Chondrocyte (in vitro differentiated cells): ENCODE data around the gene COL6A2. TPM values are rescaled to one million over a fixed set of nuclear protein-coding genes. Genes with fewer than 3 reads are reported as not detected.

Experiments
- DNase-seq: peaks from one replicate; pipeline ENCODE4 v3.0.0; 2021; ENCODE audit warnings: mixed read lengths, low spot score
- H3K27ac Mint-ChIP-seq: one replicate; pipeline ENCODE4 v1.8.0; 2021; ENCODE audit warnings: mild to moderate bottlenecking, moderate library complexity, mixed read lengths; ENCODE audit not compliant: unreplicated experiment
- H3K27me3 Mint-ChIP-seq: 2 replicates; pipeline ENCODE4 v1.8.0; 2021; ENCODE audit warnings: low read depth, mixed read lengths
- H3K36me3 Mint-ChIP-seq: 2 replicates; pipeline ENCODE4 v1.8.0; 2021; ENCODE audit warnings: low read depth, mixed read lengths
- H3K4me1 Mint-ChIP-seq: 2 replicates; pipeline ENCODE4 v1.8.0; 2021; ENCODE audit warnings: low read depth, mild to moderate bottlenecking, mixed read lengths
- H3K4me3 Mint-ChIP-seq: one replicate; pipeline ENCODE4 v1.8.0; 2021; ENCODE audit warnings: mild to moderate bottlenecking, moderate library complexity, mixed read lengths; ENCODE audit not compliant: unreplicated experiment
- H3K9me3 Mint-ChIP-seq: 2 replicates; pipeline ENCODE4 v1.8.0; 2021; ENCODE audit warnings: low read depth, mixed read lengths
- total RNA-seq: library from RNA; stranded (reverse); gene quantifications from 3 replicates; pipeline ENCODE4 v1.2.1, GENCODE V29; 2021
- TF ChIP-seq, protein P1 (sequence below): fragments of 200-600 bp; sonication (generic); IDR thresholded peaks from 2 replicates; pipeline ENCODE4 v1.5.0; 2021; ENCODE audit warnings: antibody characterized with exemption, mild to moderate bottlenecking, moderate library complexity

The COL6A2 gene
- total RNA-seq, 1 donor from 2014 or later = 1,646 TPM

DNA sequence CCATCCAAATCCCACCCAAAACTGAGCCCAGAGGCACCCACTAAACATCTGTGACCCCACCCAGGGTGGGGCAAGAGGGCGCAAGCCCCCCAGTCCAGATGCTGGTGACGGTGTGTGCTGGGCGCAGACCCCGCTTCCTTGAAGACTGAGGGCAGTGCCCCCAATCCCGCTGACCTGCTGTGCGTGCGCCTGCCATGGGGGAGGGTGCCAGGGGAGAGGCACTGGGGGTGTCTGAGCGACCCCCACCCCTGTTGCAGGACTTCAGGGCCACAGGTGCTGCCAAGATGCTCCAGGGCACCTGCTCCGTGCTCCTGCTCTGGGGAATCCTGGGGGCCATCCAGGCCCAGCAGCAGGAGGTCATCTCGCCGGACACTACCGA lies 13.3 kb downstream of the COL6A2 start:
- H3K27me3 Mint-ChIP-seq = no peaks in the 10 kb centered on the region
- H3K4me1 Mint-ChIP-seq = peaks cover 12% of the 10 kb centered on the region
- H3K36me3 Mint-ChIP-seq = peaks cover 35% of the 10 kb centered on the region
- TF ChIP-seq, protein P1, sequence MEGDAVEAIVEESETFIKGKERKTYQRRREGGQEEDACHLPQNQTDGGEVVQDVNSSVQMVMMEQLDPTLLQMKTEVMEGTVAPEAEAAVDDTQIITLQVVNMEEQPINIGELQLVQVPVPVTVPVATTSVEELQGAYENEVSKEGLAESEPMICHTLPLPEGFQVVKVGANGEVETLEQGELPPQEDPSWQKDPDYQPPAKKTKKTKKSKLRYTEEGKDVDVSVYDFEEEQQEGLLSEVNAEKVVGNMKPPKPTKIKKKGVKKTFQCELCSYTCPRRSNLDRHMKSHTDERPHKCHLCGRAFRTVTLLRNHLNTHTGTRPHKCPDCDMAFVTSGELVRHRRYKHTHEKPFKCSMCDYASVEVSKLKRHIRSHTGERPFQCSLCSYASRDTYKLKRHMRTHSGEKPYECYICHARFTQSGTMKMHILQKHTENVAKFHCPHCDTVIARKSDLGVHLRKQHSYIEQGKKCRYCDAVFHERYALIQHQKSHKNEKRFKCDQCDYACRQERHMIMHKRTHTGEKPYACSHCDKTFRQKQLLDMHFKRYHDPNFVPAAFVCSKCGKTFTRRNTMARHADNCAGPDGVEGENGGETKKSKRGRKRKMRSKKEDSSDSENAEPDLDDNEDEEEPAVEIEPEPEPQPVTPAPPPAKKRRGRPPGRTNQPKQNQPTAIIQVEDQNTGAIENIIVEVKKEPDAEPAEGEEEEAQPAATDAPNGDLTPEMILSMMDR = no peak
- H3K27ac Mint-ChIP-seq = no peak overlapping the region
- no peak for DNase-seq
- H3K4me3 Mint-ChIP-seq = no peak overlapping the region
- no peaks in the 10 kb centered on the region for H3K9me3 Mint-ChIP-seq

DNA sequence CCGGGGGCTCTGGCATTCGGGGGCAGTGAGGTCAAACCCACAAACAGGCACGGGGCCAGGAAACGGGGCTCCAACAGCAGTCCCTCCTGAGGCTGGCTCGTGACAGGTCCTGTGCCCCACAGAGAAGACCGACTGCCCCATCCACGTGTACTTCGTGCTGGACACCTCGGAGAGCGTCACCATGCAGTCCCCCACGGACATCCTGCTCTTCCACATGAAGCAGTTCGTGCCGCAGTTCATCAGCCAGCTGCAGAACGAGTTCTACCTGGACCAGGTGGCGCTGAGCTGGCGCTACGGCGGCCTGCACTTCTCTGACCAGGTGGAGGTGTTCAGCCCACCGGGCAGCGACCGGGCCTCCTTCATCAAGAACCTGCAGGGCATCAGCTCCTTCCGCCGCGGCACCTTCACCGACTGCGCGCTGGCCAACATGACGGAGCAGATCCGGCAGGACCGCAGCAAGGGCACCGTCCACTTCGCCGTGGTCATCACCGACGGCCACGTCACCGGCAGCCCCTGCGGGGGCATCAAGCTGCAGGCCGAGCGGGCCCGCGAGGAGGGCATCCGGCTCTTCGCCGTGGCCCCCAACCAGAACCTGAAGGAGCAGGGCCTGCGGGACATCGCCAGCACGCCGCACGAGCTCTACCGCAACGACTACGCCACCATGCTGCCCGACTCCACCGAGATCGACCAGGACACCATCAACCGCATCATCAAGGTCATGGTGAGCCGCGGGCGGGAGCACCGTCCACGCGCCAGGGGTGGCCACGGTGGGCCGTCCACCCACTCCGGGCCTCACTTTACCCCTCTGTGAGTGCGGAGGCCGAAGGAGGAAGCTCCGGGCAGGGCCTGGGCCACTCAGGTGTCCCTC lies 14.2 kb downstream of the COL6A2 start:
- TF ChIP-seq, protein P1 = no peak

DNA sequence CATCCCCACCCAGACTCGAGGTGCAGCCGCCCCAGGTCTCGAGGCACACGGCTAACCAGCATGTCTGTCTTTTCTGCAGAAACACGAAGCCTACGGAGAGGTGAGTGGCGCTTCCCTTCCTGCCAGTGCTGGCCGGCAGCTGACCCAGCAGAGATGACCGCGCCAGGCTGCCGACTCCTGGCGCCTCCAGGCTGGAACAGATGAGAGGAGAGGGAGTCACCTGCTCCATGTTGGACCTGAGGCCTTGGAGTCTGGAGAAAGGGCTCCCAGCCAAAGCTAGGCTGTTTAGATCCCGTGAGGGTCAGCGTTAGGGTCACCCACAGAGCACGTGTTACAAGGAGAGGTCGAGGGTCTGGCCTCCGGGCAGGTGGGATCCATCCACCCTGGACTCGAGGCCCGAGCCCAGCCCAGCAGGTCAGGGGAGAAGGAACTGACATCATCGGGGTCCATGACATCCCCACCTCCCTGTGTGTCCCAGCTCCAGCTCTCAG lies 14.9 kb downstream of the COL6A2 start:
- H3K4me1 Mint-ChIP-seq = peaks cover 8% of the 10 kb centered on the region
- H3K9me3 Mint-ChIP-seq = no peaks in the 10 kb centered on the region
- H3K27me3 Mint-ChIP-seq = no peaks in the 10 kb centered on the region
- peak; percentile 81 for DNase-seq
- no peak overlapping the region for H3K4me3 Mint-ChIP-seq
- TF ChIP-seq, protein P1 = no peak
- peaks cover 30% of the 10 kb centered on the region for H3K36me3 Mint-ChIP-seq
- no peak overlapping the region for H3K27ac Mint-ChIP-seq

More for the DNA sequence above, 14.2 kb downstream of the COL6A2 start:
- peaks cover 33% of the 10 kb centered on the region for H3K36me3 Mint-ChIP-seq
- no peaks in the 10 kb centered on the region for H3K9me3 Mint-ChIP-seq
- peaks cover 14% of the 10 kb centered on the region for H3K4me1 Mint-ChIP-seq
- peak; percentile 94 for DNase-seq
- H3K4me3 Mint-ChIP-seq = no peak overlapping the region
- no peaks in the 10 kb centered on the region for H3K27me3 Mint-ChIP-seq
- H3K27ac Mint-ChIP-seq = no peak overlapping the region

DNA sequence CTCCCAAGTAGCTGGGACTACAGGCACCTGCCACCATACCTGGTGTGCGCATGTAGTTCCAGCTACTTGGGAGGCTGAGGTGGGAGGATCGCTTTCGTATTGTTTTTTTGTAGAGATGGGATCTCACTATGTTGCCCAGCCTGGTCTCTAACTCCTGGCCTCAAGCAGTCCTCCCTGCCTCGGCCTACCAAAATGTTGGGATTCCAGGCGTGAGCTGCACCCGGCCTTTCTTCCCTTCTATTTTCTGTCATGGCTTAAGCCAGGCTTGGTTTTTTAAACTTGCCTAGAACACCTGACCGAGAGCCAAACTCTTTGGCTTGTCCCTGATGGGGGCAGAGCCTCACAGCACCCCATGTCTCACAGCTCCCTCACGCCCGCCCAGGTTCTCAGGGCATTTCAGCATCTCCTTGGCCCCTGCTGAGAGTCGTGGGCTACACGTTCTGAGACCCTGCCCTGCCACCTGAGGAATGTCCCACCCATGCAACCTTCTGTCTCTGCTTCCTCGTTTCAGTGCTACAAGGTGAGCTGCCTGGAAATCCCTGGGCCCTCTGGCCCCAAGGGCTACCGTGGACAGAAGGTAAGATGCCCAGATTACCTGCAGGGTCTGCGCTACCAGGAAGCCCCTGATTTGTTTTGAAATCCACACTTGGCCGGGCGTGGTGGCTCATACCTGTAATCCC lies 15.7 kb downstream of the COL6A2 start:
- Mint-ChIP-seq H3K4me1 (peaks cover 5% of the 10 kb centered on the region), H3K4me3 (no peak overlapping the region), H3K27ac (no peak overlapping the region), H3K27me3 (no peaks in the 10 kb centered on the region), H3K9me3 (no peaks in the 10 kb centered on the region), H3K36me3 (peaks cover 27% of the 10 kb centered on the region)
- peak; percentile 52 for DNase-seq
- TF ChIP-seq, protein P1 = no peak

DNA sequence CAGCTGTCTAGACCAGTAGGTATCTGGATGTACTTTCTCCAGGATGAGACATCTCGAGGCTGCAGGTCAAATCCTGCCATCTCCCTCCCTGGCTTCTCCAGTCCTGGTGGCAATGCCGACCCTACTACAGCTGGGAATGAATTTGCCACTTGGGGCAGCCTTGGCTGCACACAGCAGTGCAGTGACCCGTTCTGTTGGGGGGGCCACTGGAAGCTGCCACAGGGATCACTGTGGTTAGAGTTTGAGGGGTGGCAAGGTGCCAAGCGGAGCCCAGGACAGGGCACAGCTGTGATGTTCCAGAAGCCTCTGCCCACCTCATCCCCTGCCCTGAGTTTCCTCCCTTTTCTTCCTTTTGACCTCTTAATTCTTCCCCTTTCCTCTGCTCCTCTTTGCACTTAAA lies 17.1 kb downstream of the COL6A2 start:
- peak; percentile 52 for DNase-seq
- no peak overlapping the region for H3K4me3 Mint-ChIP-seq
- TF ChIP-seq, protein P1 = no peak

More for the DNA sequence above, 17.1 kb downstream of the COL6A2 start:
- Mint-ChIP-seq H3K27me3 (no peaks in the 10 kb centered on the region), H3K36me3 (peaks cover 29% of the 10 kb centered on the region), H3K9me3 (no peaks in the 10 kb centered on the region), H3K27ac (no peak overlapping the region), H3K4me1 (peaks cover 5% of the 10 kb centered on the region)
